A673 (cell line): ENCODE results near the gene TMEM167A.

Experiments
- CTCF ChIP-seq: fragments of 300-800, 200-600 bp; sonication (generic); conservative IDR thresholded peaks from 2 replicates; pipeline ENCODE4 v1.5.1; 2017; ENCODE audit warnings: low read depth, mild to moderate bottlenecking, antibody characterized with exemption, low read length, moderate library complexity, mixed read lengths
- EZH2 ChIP-seq: fragments of 200-600 bp; sonication (generic); IDR thresholded peaks from 2 replicates; pipeline ENCODE4 v1.6.1; 2017; ENCODE audit warnings: borderline replicate concordance, low read depth, mild to moderate bottlenecking, mixed read lengths, antibody characterized with exemption, low read length; ENCODE audit not compliant: poor library complexity, severe bottlenecking

DNA sequence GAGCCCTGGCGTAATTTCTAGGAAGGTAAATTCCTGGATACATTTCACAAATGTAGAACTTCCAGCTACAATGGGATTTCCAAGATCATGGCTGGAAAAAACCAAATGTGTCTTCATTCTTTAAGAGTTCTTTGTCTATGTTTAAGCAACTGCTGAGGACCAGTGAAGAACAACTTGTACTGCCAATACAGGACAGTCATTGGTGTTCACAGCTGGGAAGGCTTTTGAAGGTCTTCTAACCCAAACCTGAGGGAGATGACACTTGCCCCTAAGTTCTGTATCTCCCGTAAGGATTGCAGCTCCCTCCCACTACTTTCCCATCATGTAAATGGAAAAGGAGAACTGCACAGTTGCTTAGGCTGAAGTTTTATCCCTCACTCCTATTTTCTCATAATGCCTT is 28.4 kb downstream of the TMEM167A start:
- no peak for TF ChIP-seq CTCF
- TF ChIP-seq EZH2: no peak
